GM18508 (cell line): ENCODE measurements around the gene ALDH5A1.
A peak's percentile ranks its signal among the peaks of the same experiment; 100 is the strongest.

Experiments used
- ATAC-seq: cut with Tn5 transposase; IDR thresholded peaks from one replicate; pipeline ENCODE4 v1.9.1; 2021; ENCODE audit warnings: moderate number of reproducible peaks; ENCODE audit not compliant: insufficient read depth, unreplicated experiment

Gene ALDH5A1

GRCh38 chr6:24564081-24564480 lies 69.3 kb downstream of the ALDH5A1 start:
- ATAC-seq, result no peak

GRCh38 chr6:24565196-24565595 lies 70.4 kb downstream of the ALDH5A1 start:
- ATAC-seq, result no peak

- ATAC-seq, result no peak
Observed at GRCh38 chr6:24566020-24566767, 71.4 kb downstream of the ALDH5A1 start.

GRCh38 chr6:24568683-24569082 lies 73.9 kb downstream of the ALDH5A1 start:
- ATAC-seq, result no peak

GRCh38 chr6:24569811-24570210 lies 75.0 kb downstream of the ALDH5A1 start:
- no peak for ATAC-seq

- ATAC-seq, result no peak
Observed at GRCh38 chr6:24571361-24571760, 76.6 kb downstream of the ALDH5A1 start.

GRCh38 chr6:24574809-24575208 lies 80.0 kb downstream of the ALDH5A1 start:
- peak; percentile 92 for ATAC-seq

- no peak for ATAC-seq
Observed at GRCh38 chr6:24576447-24576846, 81.7 kb downstream of the ALDH5A1 start.

- ATAC-seq, result no peak
Observed at GRCh38 chr6:24581084-24581669, 86.4 kb downstream of the ALDH5A1 start.

- no peak for ATAC-seq
Observed at GRCh38 chr6:24583463-24584381, 89.0 kb downstream of the ALDH5A1 start.

- ATAC-seq, result no peak
Observed at GRCh38 chr6:24584382-24584720, 89.6 kb downstream of the ALDH5A1 start.
